OCI-LY3 (cell line): Measurements from ENCODE around the gene PYCR2.
"Not testable (repeated sequence)": the region's sequence is repeated elsewhere in the genome, so short reads cannot be mapped to it uniquely, and the experiment has no call there.

Experiments used
- EZH2phosphoT487 ChIP-seq: fragments of 200-600 bp; shearing (Covaris generic); IDR thresholded peaks from 2 replicates; pipeline ENCODE4 v1.6.1; 2018; ENCODE audit warnings: antibody characterized with exemption, mixed run types, low read depth
- TF ChIP-seq, protein P1 (sequence below): fragments of 200-600, 300-600 bp; sonication (generic); IDR thresholded peaks from 2 replicates; pipeline ENCODE4 v1.5.1; 2014; ENCODE audit warnings: antibody characterized with exemption, low read length, low read depth

DNA sequence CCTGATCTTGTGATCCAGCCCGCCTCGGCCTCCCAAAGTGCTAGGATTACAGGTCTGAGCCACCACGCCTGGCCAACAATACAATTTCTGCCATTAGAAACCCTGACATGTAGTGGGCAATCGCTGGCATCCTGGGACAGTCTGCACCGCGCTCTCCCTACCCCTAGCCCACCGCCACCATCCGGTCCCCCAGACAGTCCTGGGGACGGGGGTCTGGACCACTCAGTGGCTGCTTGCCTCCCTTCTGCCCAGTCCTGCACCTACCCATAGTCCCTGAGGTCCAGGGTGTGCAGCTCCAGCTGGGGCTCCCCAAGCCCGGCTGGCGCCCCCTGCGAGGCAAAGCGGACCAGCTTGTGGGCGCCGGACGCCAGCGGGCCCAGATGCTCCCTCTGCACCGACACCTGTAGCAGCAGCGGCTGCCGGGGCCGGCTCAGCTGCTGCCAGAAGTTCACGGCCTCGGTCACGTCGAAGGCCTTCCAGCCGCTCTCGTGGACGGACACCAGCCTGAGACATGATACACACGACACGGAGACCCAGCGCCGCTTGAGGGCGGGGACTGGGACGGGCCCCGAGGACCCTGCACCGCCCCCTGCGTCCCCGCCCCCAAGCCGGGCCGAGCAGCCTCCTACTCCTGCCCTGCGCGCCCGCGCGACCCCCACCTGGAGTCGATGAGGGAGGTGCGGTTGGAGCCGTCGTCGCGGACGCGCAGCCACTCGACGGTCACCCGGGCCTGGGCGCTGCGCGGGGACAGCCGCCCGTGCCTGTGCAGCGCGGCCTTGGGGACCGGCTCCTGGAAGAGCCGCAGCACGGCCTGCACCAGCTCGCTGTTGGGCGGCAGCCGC is 15.3 kb upstream of the PYCR2 start:
- TF ChIP-seq, protein P1, sequence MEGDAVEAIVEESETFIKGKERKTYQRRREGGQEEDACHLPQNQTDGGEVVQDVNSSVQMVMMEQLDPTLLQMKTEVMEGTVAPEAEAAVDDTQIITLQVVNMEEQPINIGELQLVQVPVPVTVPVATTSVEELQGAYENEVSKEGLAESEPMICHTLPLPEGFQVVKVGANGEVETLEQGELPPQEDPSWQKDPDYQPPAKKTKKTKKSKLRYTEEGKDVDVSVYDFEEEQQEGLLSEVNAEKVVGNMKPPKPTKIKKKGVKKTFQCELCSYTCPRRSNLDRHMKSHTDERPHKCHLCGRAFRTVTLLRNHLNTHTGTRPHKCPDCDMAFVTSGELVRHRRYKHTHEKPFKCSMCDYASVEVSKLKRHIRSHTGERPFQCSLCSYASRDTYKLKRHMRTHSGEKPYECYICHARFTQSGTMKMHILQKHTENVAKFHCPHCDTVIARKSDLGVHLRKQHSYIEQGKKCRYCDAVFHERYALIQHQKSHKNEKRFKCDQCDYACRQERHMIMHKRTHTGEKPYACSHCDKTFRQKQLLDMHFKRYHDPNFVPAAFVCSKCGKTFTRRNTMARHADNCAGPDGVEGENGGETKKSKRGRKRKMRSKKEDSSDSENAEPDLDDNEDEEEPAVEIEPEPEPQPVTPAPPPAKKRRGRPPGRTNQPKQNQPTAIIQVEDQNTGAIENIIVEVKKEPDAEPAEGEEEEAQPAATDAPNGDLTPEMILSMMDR = not testable (repeated sequence)
- TF ChIP-seq EZH2phosphoT487 = not testable (repeated sequence)
